Epidermal melanocyte (primary cell): ENCODE measurements around the gene PRKAB2.
"Not testable (repeated sequence)": the region's sequence is repeated elsewhere in the genome, so short reads cannot be mapped to it uniquely, and the experiment has no call there.

ENCODE experiments used
- DNase-seq: peaks from one replicate; pipeline ENCODE4 v3.0.0; 2011; ENCODE audit warnings: low spot score; ENCODE audit not compliant: insufficient read length

Gene PRKAB2

DNA sequence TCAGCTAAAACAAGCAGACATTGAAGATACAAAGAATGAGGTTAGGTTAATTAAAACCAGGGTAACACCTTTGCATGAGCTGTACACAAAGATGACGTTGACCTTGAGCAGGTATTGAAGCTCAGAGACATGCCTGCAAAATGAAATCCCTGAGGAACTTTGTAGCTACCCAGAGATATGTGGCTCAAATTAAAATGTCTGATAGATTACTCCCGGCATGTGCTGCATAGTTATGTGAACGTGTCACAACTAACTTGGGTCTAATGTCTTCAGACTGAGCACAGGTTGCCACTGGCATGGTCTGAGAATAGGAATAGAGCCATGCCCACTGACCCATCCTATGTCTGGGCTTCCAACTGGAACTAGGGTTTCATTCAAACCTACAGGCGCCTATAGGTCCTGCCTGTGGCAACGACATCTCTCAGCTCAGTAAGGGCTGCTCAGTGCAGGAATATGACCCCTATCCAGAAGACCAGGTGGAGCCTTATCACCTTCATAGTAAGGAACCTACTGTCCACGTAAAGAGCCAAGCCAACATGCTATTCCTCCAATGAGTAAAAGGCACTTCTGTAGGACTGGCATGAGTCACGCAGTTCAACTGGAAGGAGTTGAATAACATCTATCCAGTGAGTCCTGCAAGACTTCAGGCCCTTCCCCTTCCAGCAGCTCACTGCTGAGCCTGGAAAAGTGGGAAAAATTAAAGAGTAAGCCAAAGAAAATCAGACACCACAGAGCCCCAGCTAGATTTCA lies 60.7 kb downstream of the PRKAB2 start:
- no peak for DNase-seq

GRCh38 chr1:147110872-147111271 lies 61.4 kb downstream of the PRKAB2 start:
- DNase-seq: no peak

DNA sequence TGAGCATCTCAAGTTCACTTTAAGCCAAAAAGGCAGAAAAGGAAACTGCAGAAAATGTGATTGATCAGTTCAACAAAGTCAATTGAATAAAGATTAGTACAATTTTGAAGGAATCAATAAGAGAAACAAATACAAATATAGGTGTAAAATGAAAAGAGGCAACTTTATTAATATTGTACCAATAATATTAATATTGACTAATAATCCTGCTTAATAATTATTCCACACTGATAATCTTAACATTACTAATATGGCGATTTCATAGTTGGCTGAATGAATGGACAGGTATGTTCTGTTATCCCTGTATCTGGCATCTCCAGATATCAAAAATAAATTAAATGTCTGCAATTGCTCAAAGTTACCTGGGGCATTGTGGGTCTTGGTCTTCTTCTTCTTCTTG lies 61.8 kb downstream of the PRKAB2 start:
- no peak for DNase-seq

- no peak for DNase-seq
Observed at GRCh38 chr1:147109762-147110161, 62.5 kb downstream of the PRKAB2 start.

- DNase-seq: no peak
Observed at GRCh38 chr1:147109041-147109440, 63.2 kb downstream of the PRKAB2 start.

DNA sequence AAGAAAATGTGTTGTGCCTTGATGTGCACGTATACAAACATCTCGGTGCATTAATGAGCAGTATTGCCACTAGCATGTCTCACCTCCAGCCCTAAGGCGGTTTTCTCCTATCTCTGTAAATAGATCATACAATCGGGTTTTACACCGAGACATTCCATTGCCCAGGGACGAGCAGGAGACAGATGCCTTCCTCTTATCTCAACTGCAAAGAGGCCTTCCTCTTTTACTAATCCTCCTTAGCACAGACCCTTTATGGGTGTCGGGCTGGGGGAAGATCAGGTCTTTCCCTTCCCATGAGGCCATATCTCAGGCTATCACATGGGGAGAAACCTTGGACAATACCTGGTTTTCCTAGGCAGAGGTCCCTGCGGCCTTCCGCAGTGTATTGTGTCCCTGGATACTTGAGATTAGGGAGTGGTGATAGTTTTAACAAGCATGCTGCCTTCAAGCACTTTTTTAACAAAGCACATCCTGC lies 65.8 kb downstream of the PRKAB2 start:
- not testable (repeated sequence) for DNase-seq

- no peak for DNase-seq
Observed at GRCh38 chr1:147105909-147106308, 66.4 kb downstream of the PRKAB2 start.
